Neural crest cell (in vitro differentiated cells): ENCODE results near the gene IL15. TPM values are rescaled to one million over a fixed set of nuclear protein-coding genes. Genes with fewer than 3 reads are reported as not detected.

Experiments
- DNase-seq: peaks from one replicate; pipeline ENCODE4 v3.0.0; 2021; ENCODE audit warnings: low read depth, mixed read lengths, low spot score
- H3K27ac Mint-ChIP-seq: one replicate; pipeline ENCODE4 v1.8.0; 2021; ENCODE audit warnings: mild to moderate bottlenecking, mixed read lengths; ENCODE audit not compliant: unreplicated experiment
- H3K27me3 Mint-ChIP-seq: 2 replicates; pipeline ENCODE4 v1.8.0; 2021; ENCODE audit warnings: low read depth, mild to moderate bottlenecking, mixed read lengths
- H3K36me3 Mint-ChIP-seq: 2 replicates; pipeline ENCODE4 v1.8.0; 2021; ENCODE audit warnings: low read depth, mild to moderate bottlenecking, mixed read lengths
- H3K4me1 Mint-ChIP-seq: 2 replicates; pipeline ENCODE4 v1.8.0; 2021; ENCODE audit warnings: mixed read lengths
- H3K4me3 Mint-ChIP-seq: one replicate; pipeline ENCODE4 v1.8.0; 2021; ENCODE audit warnings: mild to moderate bottlenecking, mixed read lengths
- H3K9me3 Mint-ChIP-seq: 2 replicates; pipeline ENCODE4 v1.8.0; 2021; ENCODE audit warnings: mixed read lengths
- CTCF ChIP-seq: fragments of 200-600 bp; sonication (generic); conservative IDR thresholded peaks from 2 replicates; pipeline ENCODE4 v1.5.0; 2021; ENCODE audit warnings: antibody characterized with exemption, mild to moderate bottlenecking
- total RNA-seq: library from RNA; stranded (reverse); gene quantifications from 2 replicates; pipeline ENCODE4 v1.2.1, GENCODE V29; 2021

Gene IL15
- total RNA-seq, 1 donor from 2014 or later: not detected

- DNase-seq: no peak
- TF ChIP-seq CTCF: no peak
- Mint-ChIP-seq H3K36me3 (no peaks in the 10 kb centered on the region), H3K27ac (no peak overlapping the region), H3K27me3 (no peaks in the 10 kb centered on the region), H3K4me1 (no peaks in the 10 kb centered on the region), H3K4me3 (no peak overlapping the region), H3K9me3 (no peaks in the 10 kb centered on the region)
Observed at GRCh38 chr4:141669501-141669900, 33.1 kb downstream of the IL15 start.

GRCh38 chr4:141675384-141675783, 39.0 kb downstream of the IL15 start:
- DNase-seq: no peak
- Mint-ChIP-seq H3K36me3 (no peaks in the 10 kb centered on the region), H3K4me1 (no peaks in the 10 kb centered on the region), H3K9me3 (no peaks in the 10 kb centered on the region), H3K4me3 (no peak overlapping the region), H3K27me3 (no peaks in the 10 kb centered on the region), H3K27ac (no peak overlapping the region)
- no peak for TF ChIP-seq CTCF

- no peak overlapping the region for H3K27ac Mint-ChIP-seq
Observed at GRCh38 chr4:141676087-141676670, 39.8 kb downstream of the IL15 start.

GRCh38 chr4:141680060-141680459, 43.7 kb downstream of the IL15 start:
- no peak overlapping the region for H3K4me3 Mint-ChIP-seq
- no peaks in the 10 kb centered on the region for H3K4me1 Mint-ChIP-seq
- DNase-seq: no peak
- H3K27me3 Mint-ChIP-seq: no peaks in the 10 kb centered on the region
- no peak for TF ChIP-seq CTCF
- peaks cover 2% of the 10 kb centered on the region for H3K9me3 Mint-ChIP-seq
- no peaks in the 10 kb centered on the region for H3K36me3 Mint-ChIP-seq
- H3K27ac Mint-ChIP-seq: no peak overlapping the region

More at GRCh38 chr4:141676087-141676670, 39.8 kb downstream of the IL15 start:
- no peak for TF ChIP-seq CTCF
- Mint-ChIP-seq H3K27me3 (no peaks in the 10 kb centered on the region), H3K4me1 (no peaks in the 10 kb centered on the region), H3K4me3 (no peak overlapping the region), H3K36me3 (no peaks in the 10 kb centered on the region), H3K9me3 (no peaks in the 10 kb centered on the region)
- DNase-seq: no peak

GRCh38 chr4:141684785-141685184, 48.4 kb downstream of the IL15 start:
- H3K27ac Mint-ChIP-seq: no peak overlapping the region
- H3K27me3 Mint-ChIP-seq: no peaks in the 10 kb centered on the region
- H3K4me1 Mint-ChIP-seq: no peaks in the 10 kb centered on the region
- no peak for TF ChIP-seq CTCF
- H3K9me3 Mint-ChIP-seq: peaks cover 2% of the 10 kb centered on the region
- no peaks in the 10 kb centered on the region for H3K36me3 Mint-ChIP-seq
- DNase-seq: no peak
- no peak overlapping the region for H3K4me3 Mint-ChIP-seq
